Stomach (tissue), 9 donors: Measurements from ENCODE around the gene RNF121. TPM values are rescaled to one million over a fixed set of nuclear protein-coding genes. Genes with fewer than 3 reads are reported as not detected.

ENCODE experiments used
- DNase-seq, 2 donors: peaks; one replicate each; pipeline versions ENCODE4 v3.0.0 to v3.0.0-alpha.2; 2013 to 2019
- H3K27ac ChIP-seq, 5 donors: fragments of 200-600 bp in 4 of 5; sonication (generic) in 4 of 5; one replicate each; pipeline ENCODE4 v1.5.1; 2013 to 2019; ENCODE audit warnings: mild to moderate bottlenecking in 1 of 5, moderate library complexity in 1 of 5
- H3K27me3 ChIP-seq, 3 donors: fragments of 200-600 bp; sonication (generic); one replicate each; pipeline ENCODE4 v1.5.1; 2017 to 2019; ENCODE audit warnings: mixed run types in 1 of 3
- H3K36me3 ChIP-seq, 4 donors: fragments of 200-600 bp; sonication (generic); 1 replicate in 3 of 4; 2 replicates in 1 of 4; pipeline ENCODE4 v1.5.1; 2016 to 2019
- H3K4me1 ChIP-seq, 4 donors: fragments of 200-600 bp; sonication (generic); one replicate each; pipeline ENCODE4 v1.5.1; 2016 to 2019
- H3K4me3 ChIP-seq, 4 donors: fragments of 200-600 bp; sonication (generic) in 3 of 4; one replicate each; pipeline ENCODE4 v1.5.1; 2016 to 2019; ENCODE audit warnings: mild to moderate bottlenecking in 1 of 4
- H3K9me3 ChIP-seq, 4 donors: fragments of 200-600 bp; sonication (generic); one replicate each; pipeline ENCODE4 v1.5.1; 2016 to 2019
- EP300 ChIP-seq: sonication (generic); formaldehyde crosslinking; IDR thresholded peaks from one replicate; pipeline ENCODE4 v1.6.1; 2017; ENCODE audit warnings: antibody characterized with exemption
- POLR2A ChIP-seq, 4 donors: fragments of 450-650 bp; IDR thresholded peaks; one replicate each; pipeline ENCODE4 v1.6.1; 2016; ENCODE audit warnings: antibody characterized with exemption in 4 of 4, control low read depth in 2 of 4, mild to moderate bottlenecking in 1 of 4, moderate library complexity in 1 of 4
- POLR2AphosphoS5 ChIP-seq, 3 donors: sonication (generic); formaldehyde crosslinking; IDR thresholded peaks; one replicate each; pipeline ENCODE4 v1.6.1; 2016; ENCODE audit warnings: antibody characterized with exemption in 3 of 3
- WGBS, 5 donors: extraction: QIAGEN DNeasy Blood & Tissue Kit in 3 of 5; methylation state at CpG; one replicate each; pipeline versions ENCODE4 v1.1.5 to v1.1.7; 2013 to 2018; 5-methylcytosine and 5-hydroxymethylcytosine counted together
- intact Hi-C: fragments of 100-400 bp; cut with DNase I; formaldehyde crosslinking; loops from one replicate; pipeline ENCODE4 v1.15.1; 2023; ENCODE audit warnings: low total_unique reads
- polyA plus RNA-seq, 3 donors: library from polyadenylated mRNA; stranded (reverse); fragments of 200-250 nt; gene quantifications; one replicate each; pipeline ENCODE4 v1.2.3, GENCODE V29; 2013
- total RNA-seq, 5 donors: library from RNA; depleted of rRNA; stranded (reverse); fragments of >200 nt; gene quantifications; one replicate each; pipeline versions ENCODE4 v1.1.0 to v1.2.3, GENCODE V29; 2014 to 2016
- TF ChIP-seq, protein P1 (sequence below), 7 experiments: fragments of 450-650 bp in 4 of 7; fragments of 200-600 bp in 3 of 7; sonication (generic) in 3 of 7; IDR thresholded peaks; one replicate each; pipeline ENCODE4 v1.5.1; 2016 to 2019; ENCODE audit warnings: antibody characterized with exemption in 7 of 7, control low read depth in 2 of 7, mild to moderate bottlenecking in 1 of 7
- donor health status: healthy with polysubstance abuse.
- donor health status: Bipolar disorder and iron deficiency.
- donor health status: healthy.

RNF121 gene
- total and polyA plus RNA-seq, 8 donors: 10.0 to 363 (median 20.8) TPM

DNA sequence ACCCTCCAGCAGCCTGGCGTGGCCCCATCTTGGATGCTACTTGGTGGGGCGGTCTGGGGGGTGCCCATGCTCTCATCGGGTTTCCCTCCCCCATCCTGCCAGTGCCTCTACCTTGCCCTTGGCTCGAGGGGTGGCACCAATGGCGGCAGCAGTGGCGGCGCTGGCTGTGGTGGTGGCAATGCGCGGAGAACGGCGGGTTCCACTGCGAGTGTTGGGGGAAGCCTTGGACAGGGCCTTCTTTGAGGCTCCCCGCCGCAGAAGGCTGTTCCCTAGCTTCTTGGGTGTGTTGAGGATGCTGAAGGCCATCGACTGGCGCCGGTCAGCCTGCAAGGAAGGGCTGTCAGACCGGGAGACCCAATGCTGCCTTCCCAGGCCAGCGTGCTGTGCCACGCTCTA lies 74.9 kb downstream of the RNF121 start:
- no peak overlapping the region for H3K4me3 ChIP-seq
- H3K27ac ChIP-seq: no peak overlapping the region
- no peaks in the 10 kb centered on the region for H3K27me3 ChIP-seq
- 89 to 94% (median 92%) methylated on average over 15 to 20 of the region's 20 CpGs for WGBS, 5 donors
- no peak for DNase-seq
- H3K9me3 ChIP-seq: no peaks in the 10 kb centered on the region
- H3K36me3 ChIP-seq: peaks cover 62 to 86% (median 83%) of the 10 kb centered on the region in 4 donors
- no peak for TF ChIP-seq POLR2A (IDR thresholded peaks at IDR 0.05)
- TF ChIP-seq, protein P1, sequence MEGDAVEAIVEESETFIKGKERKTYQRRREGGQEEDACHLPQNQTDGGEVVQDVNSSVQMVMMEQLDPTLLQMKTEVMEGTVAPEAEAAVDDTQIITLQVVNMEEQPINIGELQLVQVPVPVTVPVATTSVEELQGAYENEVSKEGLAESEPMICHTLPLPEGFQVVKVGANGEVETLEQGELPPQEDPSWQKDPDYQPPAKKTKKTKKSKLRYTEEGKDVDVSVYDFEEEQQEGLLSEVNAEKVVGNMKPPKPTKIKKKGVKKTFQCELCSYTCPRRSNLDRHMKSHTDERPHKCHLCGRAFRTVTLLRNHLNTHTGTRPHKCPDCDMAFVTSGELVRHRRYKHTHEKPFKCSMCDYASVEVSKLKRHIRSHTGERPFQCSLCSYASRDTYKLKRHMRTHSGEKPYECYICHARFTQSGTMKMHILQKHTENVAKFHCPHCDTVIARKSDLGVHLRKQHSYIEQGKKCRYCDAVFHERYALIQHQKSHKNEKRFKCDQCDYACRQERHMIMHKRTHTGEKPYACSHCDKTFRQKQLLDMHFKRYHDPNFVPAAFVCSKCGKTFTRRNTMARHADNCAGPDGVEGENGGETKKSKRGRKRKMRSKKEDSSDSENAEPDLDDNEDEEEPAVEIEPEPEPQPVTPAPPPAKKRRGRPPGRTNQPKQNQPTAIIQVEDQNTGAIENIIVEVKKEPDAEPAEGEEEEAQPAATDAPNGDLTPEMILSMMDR (IDR thresholded peaks at IDR 0.05): no peak
- no peak for TF ChIP-seq EP300
- no peak for TF ChIP-seq POLR2AphosphoS5 (IDR thresholded peaks at IDR 0.05)
- H3K4me1 ChIP-seq: peaks cover 15 to 66% (median 33%) of the 10 kb centered on the region in 4 donors
- intact Hi-C loops: no loop called here

- H3K27ac ChIP-seq: peak overlapping the region in 2 of 5 donors; percentile 2 to 52
- WGBS, 5 donors: 83 to 91% (median 89%) methylated on average over 16 of the region's 16 CpGs
Observed at GRCh38 chr11:72004515-72005346, 75.9 kb downstream of the RNF121 start.

DNA sequence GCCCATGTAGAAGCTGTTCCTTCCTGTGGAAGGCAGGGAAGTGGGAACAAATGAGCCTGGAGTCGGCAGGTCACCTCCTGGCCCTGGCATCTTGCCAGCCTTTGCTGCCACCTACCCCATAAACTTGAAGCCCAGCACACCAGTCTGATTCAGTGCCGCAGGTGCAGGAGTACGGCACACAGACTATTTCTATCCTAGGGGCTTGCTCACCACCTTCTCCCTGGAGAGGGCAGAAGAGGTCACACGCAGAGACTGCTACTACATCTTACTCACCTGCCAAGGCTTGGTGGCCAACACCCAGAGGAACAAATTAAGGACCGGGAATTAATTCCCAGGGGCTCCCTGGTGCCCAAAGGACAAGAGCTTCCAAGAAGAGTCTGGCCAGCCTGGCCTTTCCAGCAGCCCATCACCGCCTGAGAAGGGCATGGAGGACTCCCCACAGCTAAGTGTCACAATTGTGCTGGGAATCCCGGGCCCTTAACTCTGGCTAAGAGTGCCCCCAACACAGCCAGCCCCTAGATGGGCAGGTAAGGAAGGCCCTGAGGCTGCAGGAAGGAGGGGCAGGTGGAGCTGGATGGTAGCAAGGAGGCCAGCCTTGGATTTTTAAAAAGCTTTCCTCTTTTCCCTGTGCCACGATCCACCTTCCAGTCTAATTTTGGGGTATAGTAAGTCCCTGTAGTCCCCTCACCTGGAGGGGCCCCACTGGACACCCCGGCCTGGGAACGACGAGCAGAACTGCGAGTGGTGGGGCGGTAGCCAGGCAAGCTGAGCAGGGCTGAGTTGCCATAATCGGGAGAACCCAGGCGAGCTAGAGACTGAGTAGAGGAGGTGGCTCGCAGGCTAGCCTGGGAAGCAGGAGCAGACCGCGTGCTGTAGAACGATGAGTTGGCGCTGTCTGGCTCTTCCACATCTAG lies 76.8 kb downstream of the RNF121 start:
- DNase-seq: no peak
- H3K4me1 ChIP-seq: peaks cover 0 to 56% (median 18%) of the 10 kb centered on the region in 4 donors
- TF ChIP-seq, protein P1 (IDR thresholded peaks at IDR 0.05): no peak
- TF ChIP-seq EP300: no peak
- no peak for TF ChIP-seq POLR2A (IDR thresholded peaks at IDR 0.05)
- TF ChIP-seq POLR2AphosphoS5 (IDR thresholded peaks at IDR 0.05): no peak
- H3K9me3 ChIP-seq: no peaks in the 10 kb centered on the region
- H3K27me3 ChIP-seq: no peaks in the 10 kb centered on the region
- no peak overlapping the region for H3K4me3 ChIP-seq
- intact Hi-C loops: no loop called here
- peak overlapping the region in 2 of 5 donors; percentile 2 to 52 for H3K27ac ChIP-seq
- WGBS, 5 donors: 82 to 86% (median 85%) methylated on average over 20 of the region's 20 CpGs
- peaks cover 80 to 100% (median 100%) of the 10 kb centered on the region in 4 donors for H3K36me3 ChIP-seq

More at GRCh38 chr11:72004515-72005346, 75.9 kb downstream of the RNF121 start:
- intact Hi-C loops: no loop called here
- TF ChIP-seq POLR2AphosphoS5 (IDR thresholded peaks at IDR 0.05): no peak
- TF ChIP-seq POLR2A (IDR thresholded peaks at IDR 0.05): no peak
- TF ChIP-seq EP300: no peak
- TF ChIP-seq, protein P1 (IDR thresholded peaks at IDR 0.05): no peak
- Histone ChIP-seq H3K36me3 (peaks cover 71 to 96% (median 93%) of the 10 kb centered on the region in 4 donors), H3K9me3 (no peaks in the 10 kb centered on the region), H3K27me3 (no peaks in the 10 kb centered on the region), H3K4me1 (peaks cover 7 to 56% (median 24%) of the 10 kb centered on the region in 4 donors), H3K4me3 (no peak overlapping the region)
- no peak for DNase-seq
